IPS DF 6.9 (cell line): ENCODE results near the gene GNAI1.

Source experiments
- DNase-seq: peaks from one replicate; pipeline ENCODE4 v3.0.0-alpha.2; 2013; ENCODE audit warnings: low read depth, low spot score
- H3K27ac ChIP-seq: one replicate; pipeline ENCODE4 v1.5.1; 2013; ENCODE audit warnings: low read length, control low read depth
- H3K27me3 ChIP-seq: 2 replicates; pipeline ENCODE4 v1.6.1; 2013; ENCODE audit warnings: mild to moderate bottlenecking, low read length; ENCODE audit not compliant: control insufficient read depth, insufficient read depth
- H3K36me3 ChIP-seq: 2 replicates; pipeline ENCODE4 v1.6.1; 2013; ENCODE audit warnings: low read length; ENCODE audit not compliant: control insufficient read depth, insufficient read depth
- H3K4me1 ChIP-seq: 2 replicates; pipeline ENCODE4 v1.6.1; 2013; ENCODE audit warnings: low read length; ENCODE audit not compliant: control insufficient read depth, insufficient read depth
- H3K4me3 ChIP-seq: 2 replicates; pipeline ENCODE4 v1.5.1; 2013; ENCODE audit warnings: mild to moderate bottlenecking, low read length
- H3K9me3 ChIP-seq: 2 replicates; pipeline ENCODE4 v1.6.1; 2013; ENCODE audit warnings: low read length, inconsistent platforms; ENCODE audit not compliant: control insufficient read depth, insufficient read depth
- WGBS: extraction: QIAGEN DNeasy Blood & Tissue Kit; methylation state at CpG from one replicate; pipeline ENCODE4 v1.1.7; 2013; ENCODE audit warnings: mixed read lengths, missing lambda C conversion rate; ENCODE audit not compliant: insufficient read length, insufficient coverage; 5-methylcytosine and 5-hydroxymethylcytosine counted together

The GNAI1 gene

DNA sequence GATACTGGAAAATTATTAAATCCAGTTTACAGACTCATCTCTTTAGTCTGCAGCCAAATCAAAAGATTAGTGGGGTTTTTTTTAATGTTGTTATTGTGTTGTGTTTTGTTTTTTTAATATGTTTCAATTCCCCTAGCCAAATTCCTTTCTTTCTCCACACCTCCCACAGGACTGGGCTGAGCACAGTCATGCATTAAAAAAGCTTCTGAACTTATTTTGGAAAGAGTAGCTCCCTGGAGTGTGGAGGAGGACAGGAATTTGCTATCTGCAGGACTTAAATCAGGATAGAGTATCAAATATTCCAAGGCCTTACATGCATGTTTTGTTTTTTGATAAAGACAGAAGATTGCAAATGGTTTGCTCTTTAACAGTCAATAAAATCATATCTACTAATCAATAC is 90.7 kb downstream of the GNAI1 start:
- H3K27ac ChIP-seq, result no peak overlapping the region
- H3K4me3 ChIP-seq, result no peak overlapping the region
- no peaks in the 10 kb centered on the region for H3K4me1 ChIP-seq
- no peaks in the 10 kb centered on the region for H3K36me3 ChIP-seq
- DNase-seq, result no peak
- no peaks in the 10 kb centered on the region for H3K9me3 ChIP-seq
- H3K27me3 ChIP-seq, result no peaks in the 10 kb centered on the region

DNA sequence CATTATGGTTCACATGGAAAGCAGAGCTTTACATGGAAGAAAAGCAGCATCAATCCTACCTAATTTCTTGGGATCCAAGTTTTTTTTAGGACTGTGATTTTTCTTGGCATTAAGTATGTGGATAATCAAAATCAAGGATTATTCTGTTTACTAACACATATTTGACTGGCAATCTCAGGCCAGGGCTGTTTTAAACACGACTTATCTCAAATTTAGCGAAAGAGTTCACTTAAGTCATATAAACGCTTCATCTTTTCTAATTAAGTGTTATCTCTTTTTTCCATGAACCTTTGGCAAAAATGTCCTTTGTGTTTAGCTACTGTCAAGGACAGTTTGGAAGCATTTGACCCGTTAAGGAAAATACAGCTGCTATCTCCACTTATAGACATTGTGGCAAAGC is 92.0 kb downstream of the GNAI1 start:
- DNase-seq, result no peak
- H3K27ac ChIP-seq, result no peak overlapping the region
- no peaks in the 10 kb centered on the region for H3K4me1 ChIP-seq
- no peak overlapping the region for H3K4me3 ChIP-seq
- H3K9me3 ChIP-seq, result no peaks in the 10 kb centered on the region
- no peaks in the 10 kb centered on the region for H3K36me3 ChIP-seq
- no CpG with 5 or more reads among the region's 4 CpGs for WGBS
- H3K27me3 ChIP-seq, result no peaks in the 10 kb centered on the region

DNA sequence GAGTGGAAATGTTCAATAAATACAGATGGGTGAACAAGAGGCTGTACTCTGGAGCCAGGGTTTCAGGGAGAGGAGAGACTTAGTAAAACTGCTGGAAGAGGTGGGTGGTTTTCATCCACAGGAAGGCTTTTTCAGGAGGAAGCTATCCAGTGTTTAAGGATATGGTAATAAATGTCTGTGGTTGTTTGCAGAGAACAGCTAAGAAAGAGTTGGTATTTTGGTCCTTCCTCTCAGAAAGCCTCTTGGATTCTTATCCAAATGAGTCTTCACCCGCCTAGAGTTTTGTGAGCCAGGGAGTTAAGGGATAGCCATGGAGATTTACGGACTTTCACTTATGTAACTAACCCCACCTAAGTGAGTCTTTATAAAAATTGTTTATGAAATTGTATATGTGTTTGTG is 95.7 kb downstream of the GNAI1 start:
- Histone ChIP-seq H3K36me3 (no peaks in the 10 kb centered on the region), H3K27me3 (no peaks in the 10 kb centered on the region), H3K4me1 (no peaks in the 10 kb centered on the region), H3K27ac (no peak overlapping the region), H3K9me3 (no peaks in the 10 kb centered on the region), H3K4me3 (no peak overlapping the region)
- no CpG with 5 or more reads among the region's 2 CpGs for WGBS
- DNase-seq, result peak; percentile 13

DNA sequence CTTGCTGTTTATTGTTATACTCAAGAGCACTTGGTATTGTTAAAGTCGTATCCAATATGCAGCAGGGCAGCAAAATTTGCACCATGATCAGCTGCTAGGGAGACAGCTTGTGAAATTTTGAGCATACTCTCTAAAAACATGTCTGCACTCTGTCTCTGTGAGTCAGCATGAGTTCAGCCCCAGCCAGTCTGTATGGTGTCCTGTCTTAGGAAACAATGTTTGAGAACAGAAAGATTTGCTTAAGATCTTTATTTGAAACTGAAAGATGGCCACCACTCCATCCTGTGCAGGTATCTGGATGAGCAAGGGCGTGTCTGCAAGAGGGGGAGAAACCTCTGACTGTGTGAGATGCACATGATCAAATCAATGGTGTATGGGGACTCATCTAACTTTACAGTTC is 97.1 kb downstream of the GNAI1 start:
- no peaks in the 10 kb centered on the region for H3K27me3 ChIP-seq
- WGBS, result no CpG with 5 or more reads among the region's 2 CpGs

DNA sequence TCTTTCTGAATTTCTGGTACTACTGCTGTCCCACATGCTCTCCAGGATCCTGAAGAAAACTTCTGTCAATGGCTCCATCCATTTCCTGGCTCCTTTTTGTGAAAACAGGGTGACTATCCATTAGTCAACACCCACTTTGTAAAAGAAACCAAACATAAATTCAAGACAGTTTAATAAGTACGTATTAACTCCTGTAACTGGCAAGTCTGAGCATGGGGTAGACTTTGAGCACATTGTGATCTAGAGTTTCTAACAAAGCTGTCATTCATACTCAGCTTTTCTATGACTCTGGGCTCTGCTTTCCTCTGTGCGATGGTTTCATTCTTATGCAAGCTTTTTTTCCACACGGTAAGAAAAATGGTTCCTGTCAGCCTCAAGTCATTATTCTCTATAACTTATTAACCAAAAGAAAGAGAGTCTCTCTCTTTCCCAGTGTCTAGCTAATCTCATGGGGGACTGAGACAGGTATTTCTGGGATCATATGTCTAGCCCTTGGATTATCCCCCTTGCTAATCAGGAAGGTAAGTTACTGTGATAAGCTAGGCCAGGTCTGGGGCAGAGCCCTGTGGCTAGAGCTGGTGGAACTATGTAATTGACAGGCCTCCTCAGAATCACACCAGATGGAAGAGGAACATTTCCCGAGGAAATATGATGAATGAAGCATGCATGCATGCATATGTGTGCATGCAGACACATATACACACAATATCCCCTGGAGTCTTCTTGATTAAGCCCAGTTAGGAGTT is 98.5 kb downstream of the GNAI1 start:
- WGBS, result no CpG with 5 or more reads among the region's 4 CpGs
- H3K4me1 ChIP-seq, result no peaks in the 10 kb centered on the region
- H3K27me3 ChIP-seq, result no peaks in the 10 kb centered on the region
- H3K9me3 ChIP-seq, result no peaks in the 10 kb centered on the region
- no peak overlapping the region for H3K4me3 ChIP-seq
- H3K27ac ChIP-seq, result no peak overlapping the region
- no peaks in the 10 kb centered on the region for H3K36me3 ChIP-seq
- DNase-seq, result no peak

More for the DNA sequence above, 97.1 kb downstream of the GNAI1 start:
- H3K4me1 ChIP-seq, result no peaks in the 10 kb centered on the region
- no peaks in the 10 kb centered on the region for H3K9me3 ChIP-seq
- H3K36me3 ChIP-seq, result no peaks in the 10 kb centered on the region
- H3K4me3 ChIP-seq, result no peak overlapping the region
- H3K27ac ChIP-seq, result no peak overlapping the region
- DNase-seq, result no peak

DNA sequence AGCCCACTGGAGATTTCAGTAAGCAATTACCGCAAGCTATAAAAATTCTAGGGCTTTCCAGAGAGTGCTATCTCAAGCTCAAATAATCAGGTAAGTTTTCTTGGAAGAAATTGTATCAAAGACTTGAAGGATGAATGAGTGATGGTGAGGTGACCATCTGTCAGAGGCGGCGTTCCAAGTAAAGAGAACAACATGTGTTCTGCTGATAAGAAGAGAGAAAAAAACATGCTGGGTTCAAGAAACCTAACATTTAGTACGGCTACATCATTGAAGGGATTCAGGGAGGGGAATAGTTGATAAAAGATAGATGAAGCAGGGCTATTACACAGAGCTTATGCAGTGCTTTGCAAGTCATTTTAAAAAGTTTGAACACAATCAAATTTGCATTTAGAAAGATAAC is 100.7 kb downstream of the GNAI1 start:
- H3K4me3 ChIP-seq, result no peak overlapping the region
- no peak overlapping the region for H3K27ac ChIP-seq
- no peaks in the 10 kb centered on the region for H3K4me1 ChIP-seq
- WGBS, result no CpG with 5 or more reads among the region's 4 CpGs
- no peaks in the 10 kb centered on the region for H3K9me3 ChIP-seq
- H3K36me3 ChIP-seq, result no peaks in the 10 kb centered on the region
- H3K27me3 ChIP-seq, result no peaks in the 10 kb centered on the region
- DNase-seq, result no peak

DNA sequence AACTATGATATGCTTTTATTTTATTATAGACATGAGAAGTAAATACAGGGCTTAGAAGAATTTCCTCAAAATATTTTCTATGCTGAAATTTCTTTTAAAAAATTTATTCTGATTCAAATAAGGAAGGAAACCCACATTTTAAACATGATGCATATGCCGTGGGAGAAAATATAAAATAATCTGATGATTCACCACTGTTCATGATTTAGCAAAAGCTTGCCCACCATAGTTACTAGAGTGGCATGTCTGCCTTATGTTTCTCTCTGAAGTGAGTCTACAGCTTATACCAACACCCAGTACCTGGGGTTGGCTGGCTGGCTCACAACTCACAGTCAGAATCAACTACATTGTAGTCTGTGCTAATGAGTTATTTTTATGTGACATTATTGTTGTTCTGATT is 102.0 kb downstream of the GNAI1 start:
- H3K9me3 ChIP-seq, result no peaks in the 10 kb centered on the region
- H3K36me3 ChIP-seq, result no peaks in the 10 kb centered on the region
- H3K27me3 ChIP-seq, result no peaks in the 10 kb centered on the region
- DNase-seq, result no peak
- no CpG with 5 or more reads among the region's 1 CpG for WGBS
- H3K27ac ChIP-seq, result no peak overlapping the region
- no peaks in the 10 kb centered on the region for H3K4me1 ChIP-seq
- H3K4me3 ChIP-seq, result no peak overlapping the region

DNA sequence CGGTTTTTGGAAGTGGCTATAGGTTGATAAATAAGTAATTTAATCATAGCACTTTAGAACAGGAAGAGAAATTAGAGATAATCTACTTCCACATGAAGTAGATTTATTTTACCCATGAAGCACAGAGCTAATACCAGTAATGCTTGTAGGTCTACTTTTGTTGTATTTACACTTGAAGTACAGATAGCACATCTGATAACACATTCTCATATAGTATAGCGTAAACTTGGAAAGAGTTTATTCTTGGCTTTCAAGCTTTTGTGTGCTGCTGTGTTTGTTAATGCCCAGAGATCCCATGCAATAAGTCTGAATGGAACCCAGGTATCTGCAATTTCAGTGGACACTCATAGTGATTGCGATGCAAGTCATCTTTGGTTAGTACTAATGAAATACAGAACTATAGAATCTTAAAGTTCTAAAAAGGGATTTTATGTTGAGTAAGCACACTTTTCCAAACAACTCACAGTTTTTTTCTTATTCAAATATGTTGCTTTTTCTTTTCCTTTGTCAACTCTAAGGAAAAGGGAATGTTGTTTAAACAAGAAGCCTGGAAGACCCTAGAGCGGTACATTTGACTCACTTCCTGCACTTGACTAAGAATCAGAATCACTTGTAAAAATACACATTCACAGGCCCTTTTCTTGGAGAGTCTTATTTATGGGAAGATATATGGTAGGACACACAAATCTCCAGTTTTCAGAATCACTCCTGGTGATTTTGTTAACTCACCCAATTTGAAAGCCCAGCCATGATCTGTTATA is 105.8 kb downstream of the GNAI1 start:
- Histone ChIP-seq H3K4me1 (no peaks in the 10 kb centered on the region), H3K27ac (no peak overlapping the region), H3K36me3 (no peaks in the 10 kb centered on the region), H3K27me3 (no peaks in the 10 kb centered on the region), H3K9me3 (no peaks in the 10 kb centered on the region), H3K4me3 (no peak overlapping the region)
- WGBS, result no CpG with 5 or more reads among the region's 4 CpGs
- no peak for DNase-seq

DNA sequence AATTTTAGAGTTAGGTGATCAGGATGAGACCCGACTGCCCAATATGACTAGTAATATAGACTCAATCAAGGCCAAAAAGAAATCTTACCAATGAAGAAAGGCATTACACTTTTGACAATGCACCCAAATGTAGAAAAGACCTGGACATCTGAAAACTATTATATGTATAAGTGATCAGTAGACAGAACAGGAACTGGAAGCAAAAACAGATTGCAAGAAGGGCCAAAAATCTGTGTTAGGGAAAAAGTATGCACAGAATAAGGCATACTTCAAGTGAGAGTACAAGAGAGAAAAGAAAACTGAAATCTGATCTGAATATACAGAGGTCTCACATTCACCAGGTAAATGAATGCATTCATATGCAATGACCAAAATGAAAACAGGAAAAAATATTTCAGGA is 107.0 kb downstream of the GNAI1 start:
- Histone ChIP-seq H3K4me1 (no peaks in the 10 kb centered on the region), H3K27me3 (no peaks in the 10 kb centered on the region), H3K4me3 (no peak overlapping the region), H3K9me3 (no peaks in the 10 kb centered on the region), H3K27ac (no peak overlapping the region), H3K36me3 (no peaks in the 10 kb centered on the region)
- WGBS, result no CpG with 5 or more reads among the region's 1 CpG
- DNase-seq, result no peak

DNA sequence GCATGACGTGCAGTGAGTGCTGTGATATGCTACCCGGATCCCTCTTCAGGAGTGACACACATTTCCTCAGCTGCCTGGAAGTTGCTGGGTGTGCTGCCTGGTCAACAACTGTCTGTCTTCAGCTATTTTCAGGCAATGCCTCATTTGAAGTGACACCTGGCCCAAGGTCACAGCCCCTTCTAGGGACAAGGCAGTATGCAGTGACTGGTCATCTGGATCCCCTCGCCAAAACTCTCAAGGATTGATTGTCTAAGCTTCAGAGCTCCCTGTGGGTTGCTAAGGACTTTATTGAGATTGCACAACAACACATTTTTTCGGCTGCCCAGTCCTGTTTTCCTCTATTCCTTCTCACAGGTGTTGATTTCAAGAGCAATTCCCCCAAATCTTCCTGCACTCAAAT is 108.8 kb downstream of the GNAI1 start:
- no CpG with 5 or more reads among the region's 4 CpGs for WGBS
- H3K4me3 ChIP-seq, result no peak overlapping the region
- H3K9me3 ChIP-seq, result no peaks in the 10 kb centered on the region
- no peaks in the 10 kb centered on the region for H3K4me1 ChIP-seq
- no peaks in the 10 kb centered on the region for H3K27me3 ChIP-seq
- DNase-seq, result no peak
- H3K27ac ChIP-seq, result no peak overlapping the region
- no peaks in the 10 kb centered on the region for H3K36me3 ChIP-seq
